H9 (cell line): ENCODE results near the gene SLC35F3. TPM values are rescaled to one million over a fixed set of nuclear protein-coding genes. Genes with fewer than 3 reads are reported as not detected.

Experiments used
- DNase-seq: peaks from one replicate; pipeline ENCODE4 v3.0.0-alpha.2; 2017
- H2AFZ ChIP-seq: one replicate; pipeline ENCODE4 v1.6.1; 2013; ENCODE audit warnings: mild to moderate bottlenecking, low read length, control low read depth, moderate library complexity
- H2AK5ac ChIP-seq: 2 replicates; pipeline ENCODE4 v1.6.1; 2013; ENCODE audit warnings: low read length, control low read depth, mixed read lengths; ENCODE audit not compliant: insufficient read length
- H2BK120ac ChIP-seq: one replicate; pipeline ENCODE4 v1.6.1; 2013; ENCODE audit warnings: low read depth, mild to moderate bottlenecking, low read length, control low read depth, inconsistent platforms; ENCODE audit not compliant: poor library complexity, severe bottlenecking
- H2BK12ac ChIP-seq: 2 replicates; pipeline ENCODE4 v1.6.1; 2013; ENCODE audit warnings: low read length, control low read depth, mixed read lengths, low read depth; ENCODE audit not compliant: insufficient read length
- H2BK15ac ChIP-seq: 2 replicates; pipeline ENCODE4 v1.6.1; 2013; ENCODE audit warnings: low read depth, low read length, control low read depth
- H2BK20ac ChIP-seq: one replicate; pipeline ENCODE4 v1.6.1; 2013; ENCODE audit warnings: low read depth, mild to moderate bottlenecking, low read length, control low read depth, inconsistent platforms; ENCODE audit not compliant: poor library complexity, severe bottlenecking
- H2BK5ac ChIP-seq: 2 replicates; pipeline ENCODE4 v1.6.1; 2013; ENCODE audit warnings: low read length, control low read depth, mixed read lengths; ENCODE audit not compliant: insufficient read length
- H3K14ac ChIP-seq: 2 replicates; pipeline ENCODE4 v1.6.1; 2013; ENCODE audit warnings: low read length, control low read depth; ENCODE audit not compliant: insufficient read depth
- H3K18ac ChIP-seq: 2 replicates; pipeline ENCODE4 v1.6.1; 2013; ENCODE audit warnings: low read depth, mild to moderate bottlenecking, mixed read lengths, low read length, control low read depth; ENCODE audit not compliant: insufficient read length
- H3K23ac ChIP-seq: 2 replicates; pipeline ENCODE4 v1.6.1; 2013; ENCODE audit warnings: low read length, control low read depth, mixed read lengths, low read depth; ENCODE audit not compliant: insufficient read length
- H3K23me2 ChIP-seq: 2 replicates; pipeline ENCODE4 v1.6.1; 2013; ENCODE audit warnings: low read depth, mild to moderate bottlenecking, mixed read lengths, low read length, control low read depth; ENCODE audit not compliant: insufficient read length, poor library complexity, severe bottlenecking
- H3K27ac ChIP-seq: 2 replicates; pipeline ENCODE4 v1.5.1; 2013; ENCODE audit warnings: low read length, control low read depth, mixed read lengths, low read depth; ENCODE audit not compliant: insufficient read length
- H3K27me3 ChIP-seq: 2 replicates; pipeline ENCODE4 v1.6.1; 2013; ENCODE audit warnings: low read length, control low read depth, inconsistent platforms; ENCODE audit not compliant: insufficient read depth
- H3K4ac ChIP-seq: 2 replicates; pipeline ENCODE4 v1.6.1; 2013; ENCODE audit warnings: low read depth, mild to moderate bottlenecking, control low read depth, inconsistent platforms, low read length, moderate library complexity
- H3K4me1 ChIP-seq: 2 replicates; pipeline ENCODE4 v1.6.1; 2013; ENCODE audit warnings: low read length, control low read depth, inconsistent platforms; ENCODE audit not compliant: insufficient read depth
- H3K4me2 ChIP-seq: 2 replicates; pipeline ENCODE4 v1.6.1; 2013; ENCODE audit warnings: low read length, control low read depth, mixed read lengths; ENCODE audit not compliant: insufficient read length, insufficient read depth
- H3K56ac ChIP-seq: 2 replicates; pipeline ENCODE4 v1.6.1; 2013; ENCODE audit warnings: low read depth, mild to moderate bottlenecking, mixed read lengths, low read length, control low read depth; ENCODE audit not compliant: insufficient read length
- H3K79me1 ChIP-seq: 2 replicates; pipeline ENCODE4 v1.6.1; 2013; ENCODE audit warnings: low read depth, mild to moderate bottlenecking, moderate library complexity, low read length, control low read depth, inconsistent platforms; ENCODE audit not compliant: insufficient read depth, poor library complexity, severe bottlenecking
- H3K79me2 ChIP-seq: 2 replicates; pipeline ENCODE4 v1.6.1; 2013; ENCODE audit warnings: low read length, control low read depth, inconsistent platforms; ENCODE audit not compliant: insufficient read depth
- H3K9ac ChIP-seq: 2 replicates; pipeline ENCODE4 v1.6.1; 2013; ENCODE audit warnings: low read length, control low read depth, mixed read lengths; ENCODE audit not compliant: insufficient read length; ENCODE audit errors: extremely low read depth
- H3K9me3 ChIP-seq: one replicate; pipeline ENCODE4 v1.6.1; 2013; ENCODE audit warnings: low read depth, low read length, inconsistent platforms; ENCODE audit not compliant: control insufficient read depth
- H3T11ph ChIP-seq: one replicate; pipeline ENCODE4 v1.6.1; 2013; ENCODE audit warnings: mild to moderate bottlenecking, low read length, control low read depth, inconsistent platforms
- H4K20me1 ChIP-seq: one replicate; pipeline ENCODE4 v1.6.1; 2013; ENCODE audit not compliant: control insufficient read depth, insufficient read length, insufficient read depth
- H4K5ac ChIP-seq: 2 replicates; pipeline ENCODE4 v1.6.1; 2013; ENCODE audit warnings: low read depth, mild to moderate bottlenecking, mixed read lengths, low read length, control low read depth; ENCODE audit not compliant: insufficient read length
- H4K8ac ChIP-seq: replicated peaks from 2 replicates; pipeline ENCODE4 v1.6.1; 2013; ENCODE audit warnings: low read length, control low read depth, mixed read lengths, low read depth; ENCODE audit not compliant: insufficient read length
- H4K91ac ChIP-seq: 2 replicates; pipeline ENCODE4 v1.6.1; 2013; ENCODE audit warnings: low read depth, mild to moderate bottlenecking, moderate library complexity, mixed read lengths, low read length, control low read depth; ENCODE audit not compliant: insufficient read length
- H3K27ac Mint-ChIP-seq, 3 experiments: 2 replicates in 2 of 3; 3 replicates in 1 of 3; pipeline ENCODE4 v1.8.0; 2020 to 2021; ENCODE audit warnings: mixed read lengths in 3 of 3, mild to moderate bottlenecking in 1 of 3, moderate library complexity in 1 of 3
- H3K27me3 Mint-ChIP-seq: 2 replicates; pipeline ENCODE4 v1.8.0; 2021; ENCODE audit warnings: low read depth, mild to moderate bottlenecking, moderate library complexity, mixed read lengths
- H3K36me3 Mint-ChIP-seq, 3 experiments: 2 replicates in 2 of 3; 3 replicates in 1 of 3; pipeline ENCODE4 v1.8.0; 2020 to 2021; ENCODE audit warnings: low read depth in 3 of 3, mixed read lengths in 3 of 3; ENCODE audit not compliant: insufficient read depth in 1 of 3
- H3K4me1 Mint-ChIP-seq, 2 experiments: 2 replicates each; pipeline ENCODE4 v1.8.0; 2020; ENCODE audit warnings: mixed read lengths in 2 of 2
- H3K4me3 Mint-ChIP-seq, 2 experiments: 2 replicates in 1 of 2; 3 replicates in 1 of 2; pipeline ENCODE4 v1.8.0; 2020 to 2021; ENCODE audit warnings: mild to moderate bottlenecking in 2 of 2, mixed read lengths in 2 of 2, moderate library complexity in 1 of 2
- H3K9me3 Mint-ChIP-seq, 2 experiments: 2 replicates in 1 of 2; 3 replicates in 1 of 2; pipeline ENCODE4 v1.8.0; 2020; ENCODE audit warnings: mild to moderate bottlenecking in 2 of 2, mixed read lengths in 2 of 2, moderate library complexity in 1 of 2
- WGBS: extraction: QIAGEN DNeasy Blood & Tissue Kit; methylation state at CpG from one replicate; pipeline ENCODE4 v1.1.7; 2013; ENCODE audit warnings: missing lambda C conversion rate, low lambda C conversion rate, mixed read lengths; ENCODE audit not compliant: insufficient read length; ENCODE audit errors: extremely low coverage; 5-methylcytosine and 5-hydroxymethylcytosine counted together
- total RNA-seq: library from RNA; stranded (reverse); gene quantifications from 2 replicates; pipeline ENCODE4 v1.2.1, GENCODE V29; 2021
- TF ChIP-seq, protein P1 (sequence below): fragments of 200-600 bp; sonication (generic); conservative IDR thresholded peaks from 3 replicates; pipeline ENCODE4 v1.8.0; 2021; ENCODE audit warnings: antibody characterized with exemption, mild to moderate bottlenecking

SLC35F3 gene
- total RNA-seq, 1 experiment from 2014 or later = 0.81 TPM

DNA sequence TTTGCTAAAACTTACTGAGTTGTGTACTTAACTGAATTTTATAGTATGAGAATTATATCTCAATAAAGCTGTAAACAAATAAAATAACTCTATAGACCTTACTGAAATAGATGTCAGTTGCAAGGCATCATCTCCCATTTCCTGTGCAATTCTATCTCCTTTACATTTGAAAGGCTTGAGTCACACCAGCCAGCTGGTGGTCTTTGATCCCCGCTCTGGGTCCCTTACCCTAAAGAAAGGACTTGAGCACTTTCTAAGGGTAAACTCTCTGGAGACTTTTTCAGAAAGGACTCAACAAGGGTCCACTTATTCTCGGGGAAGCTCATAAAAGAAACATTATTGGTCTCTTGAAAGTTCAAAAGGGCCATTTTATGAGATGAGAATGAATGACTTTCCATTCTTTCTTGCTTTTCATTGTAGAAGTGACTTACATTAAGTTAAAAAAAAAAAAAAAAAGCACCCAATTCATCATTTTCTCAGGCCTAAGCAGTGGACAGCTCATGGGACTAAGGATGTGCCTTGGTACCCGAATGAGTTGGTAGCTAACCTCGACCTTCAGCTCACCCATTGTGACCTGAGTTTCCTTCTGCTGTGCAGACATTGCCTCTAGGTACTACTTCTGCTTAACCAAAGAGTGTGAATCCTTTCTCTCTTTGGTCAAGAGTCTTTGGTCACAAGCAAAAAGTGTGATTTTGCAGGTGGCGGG is 321.8 kb downstream of the SLC35F3 start:
- H3K56ac ChIP-seq = no peak overlapping the region
- H3T11ph ChIP-seq = no peak overlapping the region
- no peaks in the 10 kb centered on the region for H3K79me1 ChIP-seq
- no peaks in the 10 kb centered on the region for H4K20me1 ChIP-seq
- no peak overlapping the region for H3K4me2 ChIP-seq
- H4K91ac ChIP-seq = no peak overlapping the region
- H3K14ac ChIP-seq = no peak overlapping the region
- TF ChIP-seq, protein P1, sequence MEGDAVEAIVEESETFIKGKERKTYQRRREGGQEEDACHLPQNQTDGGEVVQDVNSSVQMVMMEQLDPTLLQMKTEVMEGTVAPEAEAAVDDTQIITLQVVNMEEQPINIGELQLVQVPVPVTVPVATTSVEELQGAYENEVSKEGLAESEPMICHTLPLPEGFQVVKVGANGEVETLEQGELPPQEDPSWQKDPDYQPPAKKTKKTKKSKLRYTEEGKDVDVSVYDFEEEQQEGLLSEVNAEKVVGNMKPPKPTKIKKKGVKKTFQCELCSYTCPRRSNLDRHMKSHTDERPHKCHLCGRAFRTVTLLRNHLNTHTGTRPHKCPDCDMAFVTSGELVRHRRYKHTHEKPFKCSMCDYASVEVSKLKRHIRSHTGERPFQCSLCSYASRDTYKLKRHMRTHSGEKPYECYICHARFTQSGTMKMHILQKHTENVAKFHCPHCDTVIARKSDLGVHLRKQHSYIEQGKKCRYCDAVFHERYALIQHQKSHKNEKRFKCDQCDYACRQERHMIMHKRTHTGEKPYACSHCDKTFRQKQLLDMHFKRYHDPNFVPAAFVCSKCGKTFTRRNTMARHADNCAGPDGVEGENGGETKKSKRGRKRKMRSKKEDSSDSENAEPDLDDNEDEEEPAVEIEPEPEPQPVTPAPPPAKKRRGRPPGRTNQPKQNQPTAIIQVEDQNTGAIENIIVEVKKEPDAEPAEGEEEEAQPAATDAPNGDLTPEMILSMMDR = no peak
- no peak overlapping the region for H2AK5ac ChIP-seq
- H3K4me3 Mint-ChIP-seq = peak overlapping the region in 1 of 2 experiments; percentile 18; a peak in 1 of 5 replicates
- no peak overlapping the region for H2BK5ac ChIP-seq
- H4K5ac ChIP-seq = no peak overlapping the region
- no peaks in the 10 kb centered on the region for H3K9me3 ChIP-seq
- H2BK20ac ChIP-seq = no peak overlapping the region
- H3K27me3 Mint-ChIP-seq = peaks cover 43% of the 10 kb centered on the region
- H3K4ac ChIP-seq = no peak overlapping the region
- no peak overlapping the region for H2BK12ac ChIP-seq
- peak; percentile 69 for DNase-seq
- no peaks in the 10 kb centered on the region for H3K9me3 Mint-ChIP-seq
- H4K8ac ChIP-seq = no peak overlapping the region
- H3K27ac Mint-ChIP-seq = no peak overlapping the region; a peak in 1 of 7 replicates
- H3K18ac ChIP-seq = no peak overlapping the region
- H3K23ac ChIP-seq = no peak overlapping the region
- no peak overlapping the region for H2BK15ac ChIP-seq
- no CpG with 5 or more reads among the region's 5 CpGs for WGBS
- H2BK120ac ChIP-seq = no peak overlapping the region
- no peak overlapping the region for H2AFZ ChIP-seq
- no peaks in the 10 kb centered on the region for H3K36me3 Mint-ChIP-seq
- H3K4me1 ChIP-seq = peaks cover 15% of the 10 kb centered on the region; the same call in 1 of the 2 replicates
- H3K4me1 Mint-ChIP-seq = peaks cover 21 to 29% of the 10 kb centered on the region in 2 experiments
- no peaks in the 10 kb centered on the region for H3K27me3 ChIP-seq
- no peaks in the 10 kb centered on the region for H3K23me2 ChIP-seq
- H3K79me2 ChIP-seq = no peaks in the 10 kb centered on the region
- H3K9ac ChIP-seq = no peak overlapping the region
- H3K27ac ChIP-seq = no peak overlapping the region
